Osteocyte (in vitro differentiated cells): ENCODE data around the gene TSPAN7. TPM values are rescaled to one million over a fixed set of nuclear protein-coding genes. Genes with fewer than 3 reads are reported as not detected.

Experiments
- DNase-seq: peaks from one replicate; pipeline ENCODE4 v3.0.0; 2021; ENCODE audit warnings: mixed read lengths; ENCODE audit not compliant: unreplicated experiment; ENCODE audit errors: extremely low spot score
- H3K27ac Mint-ChIP-seq: one replicate; pipeline ENCODE4 v1.8.0; 2021; ENCODE audit warnings: mild to moderate bottlenecking, mixed read lengths; ENCODE audit not compliant: unreplicated experiment
- H3K27me3 Mint-ChIP-seq: one replicate; pipeline ENCODE4 v1.8.0; 2021; ENCODE audit warnings: mixed read lengths; ENCODE audit not compliant: unreplicated experiment
- H3K36me3 Mint-ChIP-seq: one replicate; pipeline ENCODE4 v1.8.0; 2021; ENCODE audit warnings: mixed read lengths; ENCODE audit not compliant: unreplicated experiment
- H3K4me1 Mint-ChIP-seq: one replicate; pipeline ENCODE4 v1.8.0; 2021; ENCODE audit warnings: mixed read lengths; ENCODE audit not compliant: unreplicated experiment
- H3K4me3 Mint-ChIP-seq: one replicate; pipeline ENCODE4 v1.8.0; 2021; ENCODE audit warnings: mild to moderate bottlenecking, moderate library complexity, mixed read lengths; ENCODE audit not compliant: unreplicated experiment
- H3K9me3 Mint-ChIP-seq: one replicate; pipeline ENCODE4 v1.8.0; 2021; ENCODE audit warnings: mixed read lengths; ENCODE audit not compliant: unreplicated experiment
- total RNA-seq: library from RNA; stranded (reverse); gene quantifications from 2 replicates; pipeline ENCODE4 v1.2.1, GENCODE V29; 2021
- TF ChIP-seq, protein P1 (sequence below): fragments of 200-600 bp; sonication (generic); IDR thresholded peaks from 2 replicates; pipeline ENCODE4 v1.5.0; 2021; ENCODE audit warnings: antibody characterized with exemption, mild to moderate bottlenecking, moderate library complexity

The TSPAN7 gene
- total RNA-seq, 1 donor from 2014 or later: 0.40 TPM

DNA sequence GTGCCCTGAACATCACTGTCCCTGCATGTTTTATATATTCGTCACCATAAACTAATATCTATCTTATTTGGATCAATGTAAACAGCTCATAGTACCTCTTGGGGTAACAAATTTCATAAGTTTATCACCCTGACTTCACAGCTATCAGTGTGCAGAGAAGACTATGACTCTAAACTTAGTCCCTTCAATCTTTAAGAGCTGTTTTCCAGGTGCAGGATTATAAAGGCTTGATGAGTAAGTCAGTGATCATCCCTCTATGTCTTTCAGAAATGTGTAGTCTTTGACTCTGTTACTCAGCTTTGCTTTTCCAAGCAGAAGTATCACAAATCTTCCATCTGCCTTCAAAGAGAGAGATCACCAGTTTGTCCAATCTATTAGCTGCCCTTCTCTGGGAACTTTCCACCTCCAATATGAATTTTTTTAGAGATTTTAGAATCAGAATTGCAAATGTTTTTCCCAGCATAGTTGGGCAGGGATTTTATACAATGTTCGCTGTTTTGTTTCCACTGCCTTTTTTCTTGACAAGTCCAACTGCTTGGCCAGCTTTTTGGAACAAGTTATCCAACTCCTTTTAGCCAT is 45.1 kb upstream of the TSPAN7 start:
- Mint-ChIP-seq H3K27me3 (no peaks in the 10 kb centered on the region), H3K4me1 (no peaks in the 10 kb centered on the region), H3K4me3 (no peak overlapping the region), H3K9me3 (no peaks in the 10 kb centered on the region), H3K27ac (no peak overlapping the region), H3K36me3 (no peaks in the 10 kb centered on the region)
- no peak for DNase-seq
- TF ChIP-seq, protein P1, sequence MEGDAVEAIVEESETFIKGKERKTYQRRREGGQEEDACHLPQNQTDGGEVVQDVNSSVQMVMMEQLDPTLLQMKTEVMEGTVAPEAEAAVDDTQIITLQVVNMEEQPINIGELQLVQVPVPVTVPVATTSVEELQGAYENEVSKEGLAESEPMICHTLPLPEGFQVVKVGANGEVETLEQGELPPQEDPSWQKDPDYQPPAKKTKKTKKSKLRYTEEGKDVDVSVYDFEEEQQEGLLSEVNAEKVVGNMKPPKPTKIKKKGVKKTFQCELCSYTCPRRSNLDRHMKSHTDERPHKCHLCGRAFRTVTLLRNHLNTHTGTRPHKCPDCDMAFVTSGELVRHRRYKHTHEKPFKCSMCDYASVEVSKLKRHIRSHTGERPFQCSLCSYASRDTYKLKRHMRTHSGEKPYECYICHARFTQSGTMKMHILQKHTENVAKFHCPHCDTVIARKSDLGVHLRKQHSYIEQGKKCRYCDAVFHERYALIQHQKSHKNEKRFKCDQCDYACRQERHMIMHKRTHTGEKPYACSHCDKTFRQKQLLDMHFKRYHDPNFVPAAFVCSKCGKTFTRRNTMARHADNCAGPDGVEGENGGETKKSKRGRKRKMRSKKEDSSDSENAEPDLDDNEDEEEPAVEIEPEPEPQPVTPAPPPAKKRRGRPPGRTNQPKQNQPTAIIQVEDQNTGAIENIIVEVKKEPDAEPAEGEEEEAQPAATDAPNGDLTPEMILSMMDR: no peak

DNA sequence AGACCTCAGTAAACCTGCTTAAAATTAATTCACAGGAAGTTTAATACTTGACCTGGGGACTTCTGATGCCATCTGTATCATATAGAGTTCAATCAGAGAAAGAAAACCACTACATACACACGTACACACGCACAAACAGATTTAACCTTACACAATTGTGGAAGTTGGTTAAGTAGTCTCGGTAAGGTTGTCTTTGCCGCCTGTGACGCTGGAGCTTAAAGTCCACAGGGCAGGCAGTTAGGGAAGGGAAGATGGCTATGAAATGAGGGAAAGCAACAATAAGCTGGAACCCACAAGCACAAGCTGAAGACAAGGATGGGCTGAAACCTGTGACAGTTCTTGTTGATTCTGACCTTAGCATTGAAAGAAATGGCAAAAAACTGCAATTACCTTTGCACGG is 41.7 kb upstream of the TSPAN7 start:
- no peak overlapping the region for H3K27ac Mint-ChIP-seq
- H3K4me3 Mint-ChIP-seq: no peak overlapping the region
- no peaks in the 10 kb centered on the region for H3K4me1 Mint-ChIP-seq
- no peaks in the 10 kb centered on the region for H3K36me3 Mint-ChIP-seq
- no peaks in the 10 kb centered on the region for H3K27me3 Mint-ChIP-seq
- H3K9me3 Mint-ChIP-seq: no peaks in the 10 kb centered on the region
- no peak for DNase-seq
- TF ChIP-seq, protein P1: no peak

DNA sequence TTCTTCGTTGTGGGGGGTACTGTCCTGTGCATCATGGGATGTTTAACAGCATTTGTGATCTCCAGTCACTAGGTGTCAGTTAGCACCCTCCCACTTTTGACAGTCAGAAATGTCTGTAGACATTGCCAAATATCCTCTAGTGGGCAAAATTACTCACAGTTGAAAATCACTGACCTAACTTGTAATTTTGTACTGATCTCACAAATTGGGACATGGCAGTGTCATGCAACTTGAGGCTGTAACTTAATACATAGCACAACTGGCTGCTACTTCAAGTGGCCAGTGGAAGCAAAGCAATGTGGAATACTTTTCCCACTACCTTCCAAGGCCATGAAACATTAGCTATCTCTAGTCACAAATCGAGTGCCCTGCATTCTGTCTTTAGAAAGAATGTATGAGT is 23.2 kb upstream of the TSPAN7 start:
- Mint-ChIP-seq H3K27ac (no peak overlapping the region), H3K4me1 (no peaks in the 10 kb centered on the region), H3K27me3 (no peaks in the 10 kb centered on the region), H3K36me3 (no peaks in the 10 kb centered on the region), H3K9me3 (no peaks in the 10 kb centered on the region), H3K4me3 (no peak overlapping the region)
- TF ChIP-seq, protein P1: no peak
- DNase-seq: no peak

DNA sequence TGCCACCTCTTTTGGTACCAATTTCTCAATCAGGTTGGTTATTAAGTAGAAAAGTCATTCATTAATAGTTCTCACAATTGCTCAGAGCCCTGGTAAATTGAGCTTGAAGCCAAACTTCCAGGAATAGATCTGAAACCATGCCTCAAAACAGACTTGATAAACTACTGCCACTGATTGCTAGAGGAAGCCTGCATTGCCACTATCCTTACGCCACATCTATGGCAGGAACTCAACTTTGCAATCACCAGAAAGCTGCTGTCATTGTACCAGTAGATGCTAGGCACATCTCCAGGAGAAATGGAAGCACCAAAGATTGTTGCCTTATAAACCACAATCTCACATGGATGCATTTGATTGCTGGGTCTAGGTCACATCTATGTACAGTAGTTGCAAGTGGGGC is 21.6 kb upstream of the TSPAN7 start:
- TF ChIP-seq, protein P1: no peak
- H3K27ac Mint-ChIP-seq: no peak overlapping the region
- H3K27me3 Mint-ChIP-seq: no peaks in the 10 kb centered on the region
- no peaks in the 10 kb centered on the region for H3K36me3 Mint-ChIP-seq
- no peaks in the 10 kb centered on the region for H3K4me1 Mint-ChIP-seq
- DNase-seq: no peak
- H3K4me3 Mint-ChIP-seq: no peak overlapping the region
- peaks cover 4% of the 10 kb centered on the region for H3K9me3 Mint-ChIP-seq

DNA sequence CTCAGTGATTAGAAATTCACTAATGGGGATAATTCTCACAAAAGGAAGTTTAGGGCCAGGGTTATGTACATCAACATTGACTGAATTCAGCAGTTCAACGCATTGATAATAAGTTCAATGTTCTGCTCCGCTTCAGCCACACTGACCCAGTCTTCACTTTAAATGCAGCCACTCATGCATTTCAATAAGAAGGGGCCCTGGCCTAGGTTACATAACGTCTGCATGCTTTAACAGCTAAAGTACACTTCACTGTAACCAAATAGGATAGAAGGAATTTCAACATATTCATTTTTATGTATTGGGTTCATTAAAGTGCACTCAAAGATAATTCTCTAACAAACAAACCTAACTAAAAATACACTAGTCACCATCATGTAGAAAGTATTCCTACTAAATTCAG is 12.8 kb upstream of the TSPAN7 start:
- Mint-ChIP-seq H3K4me3 (no peak overlapping the region), H3K4me1 (no peaks in the 10 kb centered on the region)

More for the DNA sequence above, 12.8 kb upstream of the TSPAN7 start:
- DNase-seq: no peak
- Mint-ChIP-seq H3K9me3 (peaks cover 11% of the 10 kb centered on the region), H3K27ac (no peak overlapping the region), H3K27me3 (no peaks in the 10 kb centered on the region), H3K36me3 (no peaks in the 10 kb centered on the region)
- TF ChIP-seq, protein P1: no peak
